Natural killer cell (primary cell): ENCODE measurements around the gene DNLZ. TPM values are rescaled to one million over a fixed set of nuclear protein-coding genes. Genes with fewer than 3 reads are reported as not detected.

Source experiments
- ATAC-seq, 3 donors: fragments of 150-1000 bp in 2 of 3; fragments of 200-7000 bp in 1 of 3; cut with Tn5 transposase; 1 replicate in 1 of 3; 2 replicates in 2 of 3; pipeline ENCODE4 v1.10.0; 2021; ENCODE audit warnings: mild to moderate bottlenecking in 2 of 3, moderate library complexity in 2 of 3
- DNase-seq, 2 donors: peaks; one replicate each; pipeline versions ENCODE4 v3.0.0 to v3.0.0-alpha.2; 2013 to 2021; ENCODE audit warnings: mixed read lengths in 1 of 2
- H3K27ac ChIP-seq: one replicate; pipeline ENCODE4 v1.5.1; 2013; ENCODE audit warnings: mild to moderate bottlenecking, low read length
- H3K27me3 ChIP-seq: one replicate; pipeline ENCODE4 v1.6.1; 2013; ENCODE audit warnings: low read length; ENCODE audit not compliant: control insufficient read depth, insufficient read depth
- H3K36me3 ChIP-seq: one replicate; pipeline ENCODE4 v1.6.1; 2013; ENCODE audit warnings: low read length; ENCODE audit not compliant: control insufficient read depth, insufficient read depth
- H3K4me1 ChIP-seq: one replicate; pipeline ENCODE4 v1.6.1; 2013; ENCODE audit warnings: low read length; ENCODE audit not compliant: control insufficient read depth, insufficient read depth
- H3K4me3 ChIP-seq: one replicate; pipeline ENCODE4 v1.5.1; 2013; ENCODE audit warnings: low read length
- H3K9me3 ChIP-seq: one replicate; pipeline ENCODE4 v1.6.1; 2013; ENCODE audit warnings: low read length; ENCODE audit not compliant: control insufficient read depth, insufficient read depth
- H3K27ac Mint-ChIP-seq, 2 donors: one replicate each; pipeline ENCODE4 v1.8.0; 2022; ENCODE audit warnings: mild to moderate bottlenecking in 2 of 2, mixed read lengths in 2 of 2, moderate library complexity in 1 of 2
- H3K27me3 Mint-ChIP-seq, 2 donors: one replicate each; pipeline ENCODE4 v1.8.0; 2022; ENCODE audit warnings: low read depth in 2 of 2, mixed read lengths in 2 of 2
- H3K36me3 Mint-ChIP-seq: one replicate; pipeline ENCODE4 v1.8.0; 2022; ENCODE audit warnings: mixed read lengths
- H3K4me1 Mint-ChIP-seq, 2 donors: one replicate each; pipeline ENCODE4 v1.8.0; 2022; ENCODE audit warnings: mixed read lengths in 2 of 2
- H3K4me3 Mint-ChIP-seq: one replicate; pipeline ENCODE4 v1.8.0; 2022; ENCODE audit warnings: mild to moderate bottlenecking, moderate library complexity, mixed read lengths
- H3K9me3 Mint-ChIP-seq, 2 donors: one replicate each; pipeline ENCODE4 v1.8.0; 2022; ENCODE audit warnings: mixed read lengths in 2 of 2
- WGBS: methylation state at CpG from one replicate; pipeline ENCODE4 v1.1.7; 2013; ENCODE audit warnings: missing lambda C conversion rate; ENCODE audit not compliant: insufficient coverage; 5-methylcytosine and 5-hydroxymethylcytosine counted together
- intact Hi-C: fragments of 100-400 bp; cut with micrococcal nuclease; formaldehyde crosslinking; loops from one replicate; pipeline ENCODE4 v1.14.2; 2022
- total RNA-seq, 4 donors: library from RNA; stranded (reverse); fragments of 120-200 nt in 1 of 4; gene quantifications; one replicate each; pipeline versions ENCODE4 v1.2.3 to v1.2.4, GENCODE V29; 2013 to 2022
- TF ChIP-seq, protein P1 (sequence below): fragments of 200-600 bp; IDR thresholded peaks from one replicate; pipeline ENCODE4 v1.8.0; 2022; ENCODE audit warnings: antibody characterized with exemption

The DNLZ gene
- total RNA-seq, 3 donors from 2014 or later (not counting 1 experiment from before 2014, with no cell fraction given): 24.6 to 34.8 (median 28.9) TPM

DNA sequence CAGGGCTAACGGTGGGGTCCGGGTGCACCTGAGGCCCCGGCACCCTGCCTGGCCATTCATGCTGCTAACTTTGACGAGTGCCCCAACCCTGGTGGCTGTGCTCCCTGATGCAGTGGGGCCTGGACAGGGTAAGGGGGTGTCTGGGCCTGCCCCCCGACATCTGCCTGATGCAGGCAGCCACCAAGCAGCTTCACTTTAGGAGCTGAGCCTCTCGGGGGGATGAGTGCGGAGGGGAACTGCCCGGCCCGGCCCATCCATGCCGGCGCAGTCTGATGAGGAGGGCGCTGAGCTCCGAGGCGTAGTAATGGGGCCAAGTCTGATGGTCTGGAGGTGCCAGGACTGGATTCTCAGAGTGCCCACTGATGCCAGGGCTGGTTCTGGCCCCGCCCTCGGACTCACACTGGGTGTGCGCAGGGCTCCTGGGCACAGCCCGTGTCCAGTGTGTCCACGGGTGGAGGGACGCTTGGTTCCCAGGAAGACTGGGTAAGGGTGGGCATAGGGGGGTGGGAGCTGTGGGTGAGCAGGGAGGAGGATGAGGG, 16.5 kb downstream of the DNLZ start:
- H3K4me1 Mint-ChIP-seq: no peaks in the 10 kb centered on the region
- no peaks in the 10 kb centered on the region for H3K9me3 Mint-ChIP-seq
- Histone ChIP-seq H3K4me3 (no peak overlapping the region), H3K9me3 (no peaks in the 10 kb centered on the region), H3K36me3 (no peaks in the 10 kb centered on the region), H3K27me3 (no peaks in the 10 kb centered on the region), H3K4me1 (peaks cover 7% of the 10 kb centered on the region), H3K27ac (no peak overlapping the region)
- H3K27ac Mint-ChIP-seq: no peak overlapping the region
- no peak overlapping the region for H3K4me3 Mint-ChIP-seq
- 91% methylated on average over 20 of the region's 20 CpGs for WGBS
- DNase-seq (no peak), ATAC-seq (no peak)
- no peaks in the 10 kb centered on the region for H3K27me3 Mint-ChIP-seq
- H3K36me3 Mint-ChIP-seq: no peaks in the 10 kb centered on the region
- TF ChIP-seq, protein P1, sequence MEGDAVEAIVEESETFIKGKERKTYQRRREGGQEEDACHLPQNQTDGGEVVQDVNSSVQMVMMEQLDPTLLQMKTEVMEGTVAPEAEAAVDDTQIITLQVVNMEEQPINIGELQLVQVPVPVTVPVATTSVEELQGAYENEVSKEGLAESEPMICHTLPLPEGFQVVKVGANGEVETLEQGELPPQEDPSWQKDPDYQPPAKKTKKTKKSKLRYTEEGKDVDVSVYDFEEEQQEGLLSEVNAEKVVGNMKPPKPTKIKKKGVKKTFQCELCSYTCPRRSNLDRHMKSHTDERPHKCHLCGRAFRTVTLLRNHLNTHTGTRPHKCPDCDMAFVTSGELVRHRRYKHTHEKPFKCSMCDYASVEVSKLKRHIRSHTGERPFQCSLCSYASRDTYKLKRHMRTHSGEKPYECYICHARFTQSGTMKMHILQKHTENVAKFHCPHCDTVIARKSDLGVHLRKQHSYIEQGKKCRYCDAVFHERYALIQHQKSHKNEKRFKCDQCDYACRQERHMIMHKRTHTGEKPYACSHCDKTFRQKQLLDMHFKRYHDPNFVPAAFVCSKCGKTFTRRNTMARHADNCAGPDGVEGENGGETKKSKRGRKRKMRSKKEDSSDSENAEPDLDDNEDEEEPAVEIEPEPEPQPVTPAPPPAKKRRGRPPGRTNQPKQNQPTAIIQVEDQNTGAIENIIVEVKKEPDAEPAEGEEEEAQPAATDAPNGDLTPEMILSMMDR: no peak
- intact Hi-C loops: no loop called here

DNA sequence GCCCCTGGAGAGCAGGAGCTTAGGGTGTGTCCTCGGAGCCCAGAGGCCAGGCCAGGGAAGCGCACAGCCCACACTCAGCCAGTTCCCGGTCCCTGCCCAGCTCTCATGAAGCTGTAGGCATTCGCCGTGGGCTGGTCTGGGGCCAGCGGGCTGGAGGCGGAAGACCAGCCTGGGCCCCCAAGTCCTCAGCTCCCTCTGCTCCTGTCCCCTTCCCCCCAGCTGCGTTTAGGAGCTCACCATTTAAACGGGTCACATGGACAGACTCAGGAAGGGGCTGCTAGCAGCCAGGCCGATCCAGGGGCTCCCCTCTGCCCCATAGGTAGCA, 17.4 kb downstream of the DNLZ start:
- Mint-ChIP-seq H3K9me3 (no peaks in the 10 kb centered on the region), H3K4me1 (no peaks in the 10 kb centered on the region), H3K36me3 (no peaks in the 10 kb centered on the region), H3K4me3 (no peak overlapping the region), H3K27ac (no peak overlapping the region), H3K27me3 (no peaks in the 10 kb centered on the region)
- no peak overlapping the region for H3K27ac ChIP-seq
- ATAC-seq (no peak), DNase-seq (no peak)
- 87% methylated on average over 10 of the region's 10 CpGs for WGBS
- TF ChIP-seq, protein P1: no peak
- H3K9me3 ChIP-seq: no peaks in the 10 kb centered on the region
- H3K27me3 ChIP-seq: no peaks in the 10 kb centered on the region
- H3K36me3 ChIP-seq: no peaks in the 10 kb centered on the region
- intact Hi-C loops: no loop called here
- peaks cover 7% of the 10 kb centered on the region for H3K4me1 ChIP-seq
- no peak overlapping the region for H3K4me3 ChIP-seq

DNA sequence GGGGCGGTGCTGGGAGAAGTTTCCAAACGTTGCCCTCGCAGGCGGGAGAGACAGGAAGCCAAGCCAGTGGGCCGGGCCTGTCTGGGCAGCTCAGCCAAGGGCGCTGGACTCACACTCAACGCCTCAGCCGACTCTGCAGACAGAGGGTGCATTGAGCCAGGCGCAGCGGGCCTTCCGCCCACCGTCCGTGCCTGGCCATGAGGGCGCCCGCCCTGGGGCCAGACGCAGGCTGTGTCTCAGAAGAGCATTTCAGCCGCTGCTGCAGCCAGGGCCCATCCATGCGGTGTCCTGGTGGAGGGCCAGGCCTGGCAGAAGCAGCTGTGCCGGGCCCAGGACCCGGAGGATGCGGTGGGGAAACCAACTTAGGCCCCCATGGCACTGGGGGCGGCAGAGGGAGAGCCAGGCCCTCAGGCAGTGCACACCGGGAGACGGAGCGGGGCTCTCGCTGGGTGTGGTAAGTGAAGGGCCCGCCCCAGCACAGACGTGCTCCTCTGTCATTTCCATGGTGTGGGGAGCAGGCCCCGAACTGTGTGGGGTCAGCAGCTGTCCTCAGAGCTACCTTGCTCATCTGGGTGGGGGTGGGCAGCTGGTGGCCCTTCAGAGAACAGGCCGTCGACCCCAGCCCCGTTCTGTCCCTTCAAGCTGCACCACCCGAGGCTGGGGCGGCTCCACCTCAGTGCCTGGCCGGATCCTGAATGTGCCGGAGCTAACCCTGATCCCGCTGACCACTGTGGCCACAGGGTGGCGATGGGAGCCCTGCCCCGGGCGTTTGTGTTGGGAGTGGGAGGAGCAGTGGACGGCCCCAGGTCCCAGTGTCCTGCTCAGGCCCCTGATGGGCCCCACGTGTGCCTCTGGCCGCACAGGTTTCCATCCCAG, 18.0 kb downstream of the DNLZ start:
- Histone ChIP-seq H3K27me3 (no peaks in the 10 kb centered on the region), H3K4me1 (peaks cover 7% of the 10 kb centered on the region), H3K9me3 (no peaks in the 10 kb centered on the region), H3K4me3 (no peak overlapping the region), H3K27ac (no peak overlapping the region), H3K36me3 (no peaks in the 10 kb centered on the region)
- ATAC-seq: no peak
- no peak overlapping the region for H3K27ac Mint-ChIP-seq
- H3K36me3 Mint-ChIP-seq: no peaks in the 10 kb centered on the region
- H3K27me3 Mint-ChIP-seq: no peaks in the 10 kb centered on the region
- TF ChIP-seq, protein P1: no peak
- no peak overlapping the region for H3K4me3 Mint-ChIP-seq
- 89% methylated on average over 43 of the region's 43 CpGs for WGBS
- no peaks in the 10 kb centered on the region for H3K4me1 Mint-ChIP-seq
- DNase-seq: no peak
- intact Hi-C loops: no loop called here
- no peaks in the 10 kb centered on the region for H3K9me3 Mint-ChIP-seq
